T-helper 2 cell treated with Interferon-gamma antibody and Interleukin-4, amounts not matched to agents 5 μg/mL and 100 μg/mL, for 36 hours (primary cell): ENCODE measurements around the gene MUC22.
A peak's percentile ranks its signal among the peaks of the same experiment; 100 is the strongest.
"Not testable (repeated sequence)": the region's sequence is repeated elsewhere in the genome, so short reads cannot be mapped to it uniquely, and the experiment has no call there.

Experiments
- DNase-seq: peaks from one replicate; pipeline ENCODE4 v3.0.0; 2021; ENCODE audit warnings: low spot score
- H3K27ac Mint-ChIP-seq: one replicate; pipeline ENCODE4 v1.8.0; 2021; ENCODE audit warnings: mild to moderate bottlenecking, mixed read lengths
- H3K27me3 Mint-ChIP-seq: one replicate; pipeline ENCODE4 v1.8.0; 2021; ENCODE audit warnings: low read depth, mixed read lengths
- H3K36me3 Mint-ChIP-seq: one replicate; pipeline ENCODE4 v1.8.0; 2021; ENCODE audit warnings: low read depth, mixed read lengths
- H3K4me1 Mint-ChIP-seq: one replicate; pipeline ENCODE4 v1.8.0; 2021; ENCODE audit warnings: low read depth, mixed read lengths
- H3K4me3 Mint-ChIP-seq: one replicate; pipeline ENCODE4 v1.8.0; 2022; ENCODE audit warnings: mild to moderate bottlenecking, moderate library complexity, mixed read lengths
- H3K9me3 Mint-ChIP-seq: one replicate; pipeline ENCODE4 v1.8.0; 2021; ENCODE audit warnings: mixed read lengths

The MUC22 gene

GRCh38 chr6:31005249-31006020, 4.8 kb upstream of the MUC22 start:
- no peak for DNase-seq
- H3K27ac Mint-ChIP-seq = no peak overlapping the region
- no peak overlapping the region for H3K4me3 Mint-ChIP-seq
- H3K4me1 Mint-ChIP-seq = peaks cover 6% of the 10 kb centered on the region
- H3K9me3 Mint-ChIP-seq = no peaks in the 10 kb centered on the region
- H3K36me3 Mint-ChIP-seq = no peaks in the 10 kb centered on the region
- peaks cover 19% of the 10 kb centered on the region for H3K27me3 Mint-ChIP-seq

- H3K27me3 Mint-ChIP-seq = peaks cover 19% of the 10 kb centered on the region
- H3K9me3 Mint-ChIP-seq = no peaks in the 10 kb centered on the region
- DNase-seq = no peak
- H3K27ac Mint-ChIP-seq = no peak overlapping the region
- H3K4me1 Mint-ChIP-seq = peaks cover 2% of the 10 kb centered on the region
- H3K4me3 Mint-ChIP-seq = no peak overlapping the region
- H3K36me3 Mint-ChIP-seq = no peaks in the 10 kb centered on the region
These were observed 2.6 kb upstream of the MUC22 start for GRCh38 chr6:31007694-31008093.

- peaks cover 2% of the 10 kb centered on the region for H3K4me1 Mint-ChIP-seq
- H3K4me3 Mint-ChIP-seq = no peak overlapping the region
- H3K27me3 Mint-ChIP-seq = peaks cover 19% of the 10 kb centered on the region
- no peak for DNase-seq
- H3K27ac Mint-ChIP-seq = no peak overlapping the region
- no peaks in the 10 kb centered on the region for H3K36me3 Mint-ChIP-seq
- no peaks in the 10 kb centered on the region for H3K9me3 Mint-ChIP-seq
These were observed 2.1 kb upstream of the MUC22 start for GRCh38 chr6:31008165-31008564.

GRCh38 chr6:31009731-31010130, 543 bp upstream of the MUC22 start:
- Mint-ChIP-seq H3K4me1 (peaks cover under 1% of the 10 kb centered on the region), H3K9me3 (no peaks in the 10 kb centered on the region), H3K36me3 (no peaks in the 10 kb centered on the region), H3K27ac (no peak overlapping the region), H3K4me3 (no peak overlapping the region), H3K27me3 (peaks cover 24% of the 10 kb centered on the region)
- DNase-seq = no peak

GRCh38 chr6:31011153-31011552, 879 bp downstream of the MUC22 start:
- H3K4me3 Mint-ChIP-seq = no peak overlapping the region
- H3K27me3 Mint-ChIP-seq = peaks cover 17% of the 10 kb centered on the region

GRCh38 chr6:31016659-31017299, 6.5 kb downstream of the MUC22 start:
- H3K27me3 Mint-ChIP-seq = peaks cover 7% of the 10 kb centered on the region
- no peaks in the 10 kb centered on the region for H3K4me1 Mint-ChIP-seq
- H3K9me3 Mint-ChIP-seq = no peaks in the 10 kb centered on the region
- H3K27ac Mint-ChIP-seq = no peak overlapping the region
- no peak overlapping the region for H3K4me3 Mint-ChIP-seq
- no peak for DNase-seq
- no peaks in the 10 kb centered on the region for H3K36me3 Mint-ChIP-seq

More at GRCh38 chr6:31011153-31011552, 879 bp downstream of the MUC22 start:
- Mint-ChIP-seq H3K9me3 (no peaks in the 10 kb centered on the region), H3K4me1 (no peaks in the 10 kb centered on the region), H3K27ac (no peak overlapping the region), H3K36me3 (no peaks in the 10 kb centered on the region)
- DNase-seq = no peak

- not testable (repeated sequence) for H3K27ac Mint-ChIP-seq, H3K36me3 Mint-ChIP-seq, H3K4me3 Mint-ChIP-seq, DNase-seq, H3K27me3 Mint-ChIP-seq, H3K4me1 Mint-ChIP-seq, H3K9me3 Mint-ChIP-seq
These were observed 7.2 kb downstream of the MUC22 start for GRCh38 chr6:31017436-31017835.

GRCh38 chr6:31020057-31020456, 9.8 kb downstream of the MUC22 start:
- H3K27me3 Mint-ChIP-seq = peaks cover 2% of the 10 kb centered on the region
- H3K4me1 Mint-ChIP-seq = no peaks in the 10 kb centered on the region
- no peak overlapping the region for H3K27ac Mint-ChIP-seq
- no peak for DNase-seq
- H3K9me3 Mint-ChIP-seq = no peaks in the 10 kb centered on the region
- H3K4me3 Mint-ChIP-seq = no peak overlapping the region
- H3K36me3 Mint-ChIP-seq = no peaks in the 10 kb centered on the region

GRCh38 chr6:31020631-31021255, 10.5 kb downstream of the MUC22 start:
- not testable (repeated sequence) for H3K4me3 Mint-ChIP-seq, DNase-seq, H3K27ac Mint-ChIP-seq, H3K27me3 Mint-ChIP-seq, H3K4me1 Mint-ChIP-seq, H3K9me3 Mint-ChIP-seq, H3K36me3 Mint-ChIP-seq

GRCh38 chr6:31021705-31022531, 11.6 kb downstream of the MUC22 start:
- H3K27me3 Mint-ChIP-seq = not testable (repeated sequence)

GRCh38 chr6:31025595-31025994, 15.3 kb downstream of the MUC22 start:
- Mint-ChIP-seq H3K27ac (no peak overlapping the region), H3K4me3 (no peak overlapping the region), H3K4me1 (no peaks in the 10 kb centered on the region), H3K27me3 (no peaks in the 10 kb centered on the region), H3K36me3 (no peaks in the 10 kb centered on the region), H3K9me3 (no peaks in the 10 kb centered on the region)
- no peak for DNase-seq

More at GRCh38 chr6:31021705-31022531, 11.6 kb downstream of the MUC22 start:
- H3K4me1 Mint-ChIP-seq, H3K27ac Mint-ChIP-seq, H3K36me3 Mint-ChIP-seq, H3K4me3 Mint-ChIP-seq, DNase-seq, H3K9me3 Mint-ChIP-seq: not testable (repeated sequence)

GRCh38 chr6:31031095-31031494, 20.8 kb downstream of the MUC22 start:
- peak; percentile 13 for DNase-seq
- no peaks in the 10 kb centered on the region for H3K27me3 Mint-ChIP-seq
- H3K4me1 Mint-ChIP-seq = peaks cover 2% of the 10 kb centered on the region
- no peak overlapping the region for H3K4me3 Mint-ChIP-seq
- H3K36me3 Mint-ChIP-seq = no peaks in the 10 kb centered on the region
- H3K9me3 Mint-ChIP-seq = no peaks in the 10 kb centered on the region
- no peak overlapping the region for H3K27ac Mint-ChIP-seq

- H3K4me3 Mint-ChIP-seq = no peak overlapping the region
- peaks cover 2% of the 10 kb centered on the region for H3K4me1 Mint-ChIP-seq
- no peaks in the 10 kb centered on the region for H3K27me3 Mint-ChIP-seq
- H3K36me3 Mint-ChIP-seq = no peaks in the 10 kb centered on the region
- no peaks in the 10 kb centered on the region for H3K9me3 Mint-ChIP-seq
- no peak for DNase-seq
- no peak overlapping the region for H3K27ac Mint-ChIP-seq
These were observed 22.8 kb downstream of the MUC22 start for GRCh38 chr6:31033075-31033474.
